ENCODE data around the gene PREB. TPM values are rescaled to one million over a fixed set of nuclear protein-coding genes. Genes with fewer than 3 reads are reported as not detected.

The PREB gene
- total and polyA plus RNA-seq, 2 donors: 41.3 to 56.9 TPM

- peaks cover 34 to 36% of the 10 kb centered on the region in 2 donors for H3K36me3 ChIP-seq (ENCODE audit: control insufficient read depth in 2 of 2, insufficient read depth in 2 of 2, low read length in 1 of 2)
- DNase-seq (ENCODE audit: low read depth in 6 of 9, low spot score in 9 of 9): peak in 1 of 9 donors; percentile 12
- H3K27ac ChIP-seq (ENCODE audit: low read depth in 1 of 2, low read length in 1 of 2): no peak overlapping the region
- H3K9me3 ChIP-seq (ENCODE audit: control insufficient read depth in 2 of 2, insufficient read depth in 1 of 2, low read length in 1 of 2): no peaks in the 10 kb centered on the region
- peaks cover 0 to 3% of the 10 kb centered on the region in 2 donors for H3K27me3 ChIP-seq (ENCODE audit: control insufficient read depth in 2 of 2, insufficient read depth in 1 of 2, low read length in 1 of 2)
- WGBS: 63% methylated on average over 14 of the region's 14 CpGs
- peak overlapping the region; percentile 89 to 91 for H3K4me3 ChIP-seq (ENCODE audit: low read length in 2 of 2)
- peaks cover 5 to 13% of the 10 kb centered on the region in 2 donors for H3K4me1 ChIP-seq (ENCODE audit: control insufficient read depth in 2 of 2, insufficient read depth in 2 of 2, low read length in 2 of 2)
These were observed 1.1 kb downstream of the PREB start for GRCh38 chr2:27133195-27133875.

- Histone ChIP-seq H3K36me3 (ENCODE audit: control insufficient read depth in 2 of 2, insufficient read depth in 2 of 2, low read length in 1 of 2) (peaks cover 34 to 36% of the 10 kb centered on the region in 2 donors), H3K27me3 (ENCODE audit: control insufficient read depth in 2 of 2, insufficient read depth in 1 of 2, low read length in 1 of 2) (no peaks in the 10 kb centered on the region), H3K27ac (ENCODE audit: low read depth in 1 of 2, low read length in 1 of 2) (no peak overlapping the region), H3K4me3 (ENCODE audit: low read length in 2 of 2) (no peak overlapping the region), H3K9me3 (ENCODE audit: control insufficient read depth in 2 of 2, insufficient read depth in 1 of 2, low read length in 1 of 2) (no peaks in the 10 kb centered on the region), H3K4me1 (ENCODE audit: control insufficient read depth in 2 of 2, insufficient read depth in 2 of 2, low read length in 2 of 2) (peaks cover 5 to 13% of the 10 kb centered on the region in 2 donors)
- no peak for DNase-seq (ENCODE audit: low read depth in 6 of 9, low spot score in 9 of 9)
- 98% methylated on average over 11 of the region's 11 CpGs for WGBS
These were observed 3.0 kb downstream of the PREB start for GRCh38 chr2:27131429-27131828.

GRCh38 chr2:27130396-27130795, 4.0 kb downstream of the PREB start:
- H3K4me1 ChIP-seq (ENCODE audit: control insufficient read depth in 2 of 2, insufficient read depth in 2 of 2, low read length in 2 of 2): peaks cover 5 to 13% of the 10 kb centered on the region in 2 donors
- no peaks in the 10 kb centered on the region for H3K9me3 ChIP-seq (ENCODE audit: control insufficient read depth in 2 of 2, insufficient read depth in 1 of 2, low read length in 1 of 2)
- H3K36me3 ChIP-seq (ENCODE audit: control insufficient read depth in 2 of 2, insufficient read depth in 2 of 2, low read length in 1 of 2): peaks cover 34 to 36% of the 10 kb centered on the region in 2 donors
- no peak overlapping the region for H3K4me3 ChIP-seq (ENCODE audit: low read length in 2 of 2)
- no peak for DNase-seq (ENCODE audit: low read depth in 6 of 9, low spot score in 9 of 9)
- H3K27ac ChIP-seq (ENCODE audit: low read depth in 1 of 2, low read length in 1 of 2): no peak overlapping the region
- no peaks in the 10 kb centered on the region for H3K27me3 ChIP-seq (ENCODE audit: control insufficient read depth in 2 of 2, insufficient read depth in 1 of 2, low read length in 1 of 2)
- WGBS: 99% methylated on average over 10 of the region's 10 CpGs

- DNase-seq (ENCODE audit: low read depth in 6 of 9, low spot score in 9 of 9): no peak
- Histone ChIP-seq H3K4me1 (ENCODE audit: control insufficient read depth in 2 of 2, insufficient read depth in 2 of 2, low read length in 2 of 2) (peaks cover 5 to 14% of the 10 kb centered on the region in 2 donors), H3K27ac (ENCODE audit: low read depth in 1 of 2, low read length in 1 of 2) (no peak overlapping the region), H3K27me3 (ENCODE audit: control insufficient read depth in 2 of 2, insufficient read depth in 1 of 2, low read length in 1 of 2) (peaks cover 0 to 7% of the 10 kb centered on the region in 2 donors), H3K36me3 (ENCODE audit: control insufficient read depth in 2 of 2, insufficient read depth in 2 of 2, low read length in 1 of 2) (peaks cover 34 to 36% of the 10 kb centered on the region in 2 donors), H3K9me3 (ENCODE audit: control insufficient read depth in 2 of 2, insufficient read depth in 1 of 2, low read length in 1 of 2) (no peaks in the 10 kb centered on the region), H3K4me3 (ENCODE audit: low read length in 2 of 2) (no peak overlapping the region)
- WGBS: 96% methylated on average over 11 of the region's 11 CpGs
These were observed 5.5 kb downstream of the PREB start for GRCh38 chr2:27128668-27129571.

GRCh38 chr2:27127883-27128667, 6.4 kb downstream of the PREB start:
- 95% methylated on average over 9 of the region's 9 CpGs for WGBS
- H3K4me3 ChIP-seq (ENCODE audit: low read length in 2 of 2): no peak overlapping the region
- no peak for DNase-seq (ENCODE audit: low read depth in 6 of 9, low spot score in 9 of 9)
- H3K9me3 ChIP-seq (ENCODE audit: control insufficient read depth in 2 of 2, insufficient read depth in 1 of 2, low read length in 1 of 2): no peaks in the 10 kb centered on the region
- H3K27ac ChIP-seq (ENCODE audit: low read depth in 1 of 2, low read length in 1 of 2): no peak overlapping the region
- H3K27me3 ChIP-seq (ENCODE audit: control insufficient read depth in 2 of 2, insufficient read depth in 1 of 2, low read length in 1 of 2): peaks cover 0 to 16% of the 10 kb centered on the region in 2 donors
- H3K4me1 ChIP-seq (ENCODE audit: control insufficient read depth in 2 of 2, insufficient read depth in 2 of 2, low read length in 2 of 2): peaks cover 5 to 13% of the 10 kb centered on the region in 2 donors
- H3K36me3 ChIP-seq (ENCODE audit: control insufficient read depth in 2 of 2, insufficient read depth in 2 of 2, low read length in 1 of 2): peaks cover 34 to 36% of the 10 kb centered on the region in 2 donors

GRCh38 chr2:27126252-27126710, 8.2 kb downstream of the PREB start:
- DNase-seq (ENCODE audit: low read depth in 6 of 9, low spot score in 9 of 9): no peak
- WGBS: 70% methylated on average over 5 of the region's 5 CpGs
- Histone ChIP-seq H3K4me3 (ENCODE audit: low read length in 2 of 2) (no peak overlapping the region), H3K36me3 (ENCODE audit: control insufficient read depth in 2 of 2, insufficient read depth in 2 of 2, low read length in 1 of 2) (peaks cover 18 to 20% of the 10 kb centered on the region in 2 donors), H3K9me3 (ENCODE audit: control insufficient read depth in 2 of 2, insufficient read depth in 1 of 2, low read length in 1 of 2) (no peaks in the 10 kb centered on the region), H3K27me3 (ENCODE audit: control insufficient read depth in 2 of 2, insufficient read depth in 1 of 2, low read length in 1 of 2) (peaks cover 6 to 34% of the 10 kb centered on the region in 2 donors), H3K4me1 (ENCODE audit: control insufficient read depth in 2 of 2, insufficient read depth in 2 of 2, low read length in 2 of 2) (peaks cover 5 to 11% of the 10 kb centered on the region in 2 donors), H3K27ac (ENCODE audit: low read depth in 1 of 2, low read length in 1 of 2) (no peak overlapping the region)

- H3K36me3 ChIP-seq (ENCODE audit: control insufficient read depth in 2 of 2, insufficient read depth in 2 of 2, low read length in 1 of 2): peaks cover 6 to 8% of the 10 kb centered on the region in 2 donors
- H3K4me3 ChIP-seq (ENCODE audit: low read length in 2 of 2): no peak overlapping the region
- H3K27me3 ChIP-seq (ENCODE audit: control insufficient read depth in 2 of 2, insufficient read depth in 1 of 2, low read length in 1 of 2): peaks cover 14 to 46% of the 10 kb centered on the region in 2 donors
- H3K9me3 ChIP-seq (ENCODE audit: control insufficient read depth in 2 of 2, insufficient read depth in 1 of 2, low read length in 1 of 2): no peaks in the 10 kb centered on the region
- H3K4me1 ChIP-seq (ENCODE audit: control insufficient read depth in 2 of 2, insufficient read depth in 2 of 2, low read length in 2 of 2): peaks cover 5 to 11% of the 10 kb centered on the region in 2 donors
- no peak for DNase-seq (ENCODE audit: low read depth in 6 of 9, low spot score in 9 of 9)
- no peak overlapping the region for H3K27ac ChIP-seq (ENCODE audit: low read depth in 1 of 2, low read length in 1 of 2)
- 97% methylated on average over 3 of the region's 3 CpGs for WGBS
These were observed 9.3 kb downstream of the PREB start for GRCh38 chr2:27125104-27125503.

- H3K4me3 ChIP-seq (ENCODE audit: low read length in 2 of 2): peak within 1 kb of the TSS; percentile 48 to 68
- peaks cover 27 to 60% of the 10 kb centered on the region in 2 donors for H3K27me3 ChIP-seq (ENCODE audit: control insufficient read depth in 2 of 2, insufficient read depth in 1 of 2, low read length in 1 of 2)
- no peaks in the 10 kb centered on the region for H3K36me3 ChIP-seq (ENCODE audit: control insufficient read depth in 2 of 2, insufficient read depth in 2 of 2, low read length in 1 of 2)
- peak in 5 of 9 donors; percentile 13 to 48 (median 28) for DNase-seq (ENCODE audit: low read depth in 6 of 9, low spot score in 9 of 9)
- no peak within 1 kb of the TSS for H3K27ac ChIP-seq (ENCODE audit: low read depth in 1 of 2, low read length in 1 of 2)
- H3K9me3 ChIP-seq (ENCODE audit: control insufficient read depth in 2 of 2, insufficient read depth in 1 of 2, low read length in 1 of 2): no peaks in the 10 kb centered on the region
- WGBS: 9% methylated on average over 47 of the region's 47 CpGs
- peaks cover 5 to 14% of the 10 kb centered on the region in 2 donors for H3K4me1 ChIP-seq (ENCODE audit: control insufficient read depth in 2 of 2, insufficient read depth in 2 of 2, low read length in 2 of 2)
These were observed 10.9 kb downstream of the PREB start, which contains the start of gene ABHD1 for GRCh38 chr2:27123302-27124150. Gene ABHD1 (plus strand): TSS chr2:27123815. CDS start chr2:27123949, 134 bp downstream.
